Prostate gland (tissue), 2 donors: ENCODE data around the gene SYNC.

Experiments
- CTCF ChIP-seq, 4 experiments: fragments of 200-600 bp in 2 of 4; fragments of 450-650 bp in 2 of 4; sonication (generic) in 2 of 4; IDR thresholded peaks; 1 replicate in 3 of 4; 2 replicates in 1 of 4; pipeline ENCODE4 v1.5.1; 2016 to 2019; ENCODE audit warnings: antibody characterized with exemption in 4 of 4, mild to moderate bottlenecking in 2 of 4, moderate library complexity in 2 of 4
- POLR2A ChIP-seq: fragments of 450-650 bp; IDR thresholded peaks from one replicate; pipeline ENCODE4 v1.6.1; 2016; ENCODE audit warnings: antibody characterized with exemption, mild to moderate bottlenecking

GRCh38 chr1:32714277-32714676 lies 11.7 kb upstream of the SYNC start:
- no peak for TF ChIP-seq POLR2A
- TF ChIP-seq CTCF (IDR thresholded peaks at IDR 0.05), result no peak
